Posterior vena cava (tissue), 2 donors: ENCODE data around the gene PEX5L. TPM values are rescaled to one million over a fixed set of nuclear protein-coding genes. Genes with fewer than 3 reads are reported as not detected.
"Not testable (repeated sequence)": the region's sequence is repeated elsewhere in the genome, so short reads cannot be mapped to it uniquely, and the experiment has no call there.

Experiments
- DNase-seq: peaks from one replicate; pipeline ENCODE4 v3.0.0-alpha.2; 2020; ENCODE audit warnings: low spot score
- intact Hi-C, 2 donors: fragments of 100-400 bp; cut with DNase I; formaldehyde crosslinking; loops; one replicate each; pipeline versions ENCODE4 v1.14.1 to v1.14.2; 2022 to 2023
- total RNA-seq, 2 donors: library from RNA; stranded (reverse); fragmentation: NEBNext Ultra II Directional; extraction: Animal tissue kit (Norgen Biotek cat#: 25700); gene quantifications; one replicate each; pipeline ENCODE4 v1.2.1, GENCODE V29; 2021
- donor health status: DM: yes; HTN: yes; CAD: no.
- donor health status: DM: yes; HTN: yes; CAD: no.

Gene PEX5L
- total RNA-seq, 2 donors from 2014 or later, result 0.10 TPM; not detected in 1

DNA sequence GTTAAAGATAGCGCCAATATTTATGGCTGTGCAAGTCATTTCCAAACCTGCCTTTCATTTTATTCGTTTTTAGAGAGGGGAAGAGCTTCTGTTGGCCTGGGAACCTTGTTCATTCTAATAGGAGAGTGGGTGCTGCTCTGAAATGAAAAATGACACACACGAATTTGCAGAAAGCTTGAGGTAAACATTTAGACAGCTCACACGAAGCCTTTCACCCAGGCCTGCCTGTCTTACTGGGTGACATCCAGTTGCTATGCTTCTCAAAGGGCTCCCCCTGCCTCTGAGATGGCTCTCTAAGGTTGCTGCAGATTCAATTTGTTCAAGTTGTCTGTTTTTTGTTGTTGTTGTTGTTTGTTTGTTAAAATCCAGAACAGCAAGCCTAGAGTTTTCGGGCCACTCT lies 18.2 kb downstream of the PEX5L start:
- intact Hi-C loops, result no loop called here
- no peak for DNase-seq

DNA sequence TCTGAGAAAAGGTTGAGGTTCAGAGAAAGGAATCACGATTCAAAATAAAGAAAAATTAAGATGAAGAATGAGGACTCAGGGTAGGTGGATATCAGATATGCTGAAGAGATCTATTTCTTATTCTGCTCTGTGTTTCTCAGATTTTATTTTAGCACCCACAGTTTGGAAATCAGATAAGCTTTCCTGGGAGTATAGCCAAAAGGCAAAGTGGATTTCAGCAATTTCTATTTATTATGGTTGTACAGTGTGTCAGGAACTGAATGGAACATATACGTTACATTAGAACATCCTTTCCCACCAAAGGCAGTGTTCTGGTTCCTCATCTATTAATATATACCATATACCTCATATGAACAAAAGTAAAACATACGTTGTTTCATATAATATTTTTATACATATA lies 18.9 kb downstream of the PEX5L start:
- intact Hi-C loops, result no loop called here
- no peak for DNase-seq

DNA sequence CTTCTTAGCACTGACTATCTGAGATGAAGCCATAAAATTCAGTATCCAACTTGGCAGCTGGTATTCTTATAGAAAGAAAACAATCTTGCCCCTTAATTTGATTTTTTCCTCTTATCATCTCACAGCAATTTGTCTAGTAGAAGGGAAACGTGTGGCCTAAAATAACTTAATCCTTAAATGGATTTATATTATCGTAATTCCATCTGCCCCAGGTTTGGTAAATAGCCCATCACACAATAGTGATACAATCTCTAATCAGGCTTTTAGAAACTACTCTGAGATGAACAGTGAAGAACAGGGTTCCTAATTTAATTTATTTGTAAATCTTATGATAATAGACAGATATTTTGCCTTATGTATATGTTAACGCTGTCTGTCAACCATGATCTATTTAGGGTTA lies 24.8 kb downstream of the PEX5L start:
- intact Hi-C loops, result no loop called here
- no peak for DNase-seq

DNA sequence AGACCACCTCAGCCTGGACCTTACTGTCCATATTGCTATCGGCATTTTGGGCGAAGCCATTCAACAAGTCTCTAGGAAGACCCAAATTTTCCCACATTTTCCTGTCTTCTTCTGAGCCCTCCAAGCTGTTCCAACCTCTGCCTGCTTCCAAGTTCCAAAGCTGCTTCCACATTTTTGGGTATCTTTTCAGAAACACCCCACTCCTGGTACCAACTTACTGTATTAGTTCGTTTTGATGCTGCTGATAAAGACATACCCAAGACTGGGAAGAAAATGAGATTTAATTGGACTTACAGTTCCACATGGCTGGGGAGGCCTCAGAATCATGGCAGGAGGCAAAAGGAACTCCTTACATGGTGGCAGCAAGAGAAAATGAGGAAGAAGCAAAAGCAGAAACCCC lies 28.4 kb downstream of the PEX5L start:
- DNase-seq, intact Hi-C loops: not testable (repeated sequence)

DNA sequence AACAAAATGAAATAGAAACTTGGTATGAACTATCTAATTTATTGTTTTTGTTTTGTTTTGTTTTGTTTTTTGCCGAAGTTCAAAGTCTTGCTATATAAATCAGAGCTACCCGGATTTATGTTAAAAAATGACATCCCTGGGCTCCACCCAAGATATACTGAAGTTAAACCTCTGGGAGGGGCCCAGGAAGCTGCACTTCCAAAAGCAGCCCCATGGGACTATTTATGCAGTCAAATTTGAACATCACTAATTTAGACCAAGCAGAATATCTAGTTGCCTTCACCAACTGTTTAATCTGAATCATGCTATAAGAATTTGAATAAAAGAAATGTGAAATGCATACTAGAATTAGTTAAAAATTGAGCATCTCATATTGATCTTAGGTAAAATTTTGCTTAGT lies 32.2 kb downstream of the PEX5L start:
- intact Hi-C loops, result no loop called here
- DNase-seq, result no peak

DNA sequence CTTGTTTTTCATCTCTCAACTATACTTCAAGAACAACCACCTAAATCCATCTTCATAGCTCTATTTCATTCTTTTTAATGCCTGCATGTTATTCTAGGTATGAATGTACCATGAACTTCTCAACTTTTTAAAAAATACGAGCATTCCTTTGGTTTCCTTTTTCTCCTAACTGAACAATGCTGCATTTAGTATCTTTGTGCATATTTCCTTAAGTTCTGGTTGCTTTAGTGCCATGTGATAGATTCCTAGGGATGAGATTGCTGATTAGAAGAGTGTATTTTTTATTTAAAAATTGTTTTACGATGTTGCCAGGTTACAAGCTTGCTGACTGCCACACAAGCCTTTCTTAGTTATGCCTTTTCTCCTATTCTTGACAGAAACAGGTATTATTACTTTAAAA lies 34.7 kb downstream of the PEX5L start:
- intact Hi-C loops, result no loop called here

DNA sequence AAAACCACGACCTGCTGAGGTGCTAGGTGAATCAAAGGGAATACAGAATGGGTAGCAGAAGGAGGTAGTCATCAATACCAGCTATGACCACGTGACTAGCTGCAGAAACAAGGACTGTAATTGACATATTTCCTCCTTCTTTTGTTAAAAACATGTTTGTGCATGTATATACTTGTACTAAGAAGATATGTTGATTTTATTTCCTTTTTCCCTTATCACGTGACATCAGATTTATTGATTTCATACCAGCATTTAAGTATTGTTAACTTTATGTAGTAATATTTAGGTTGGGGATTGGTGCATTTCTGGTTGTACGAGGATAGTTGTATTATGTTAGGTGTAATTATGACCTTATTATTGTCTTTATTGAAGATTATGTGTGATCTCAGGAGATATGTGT lies 36.2 kb downstream of the PEX5L start:
- intact Hi-C loops, result no loop called here

More for the DNA sequence above, 34.7 kb downstream of the PEX5L start:
- DNase-seq, result no peak

DNA sequence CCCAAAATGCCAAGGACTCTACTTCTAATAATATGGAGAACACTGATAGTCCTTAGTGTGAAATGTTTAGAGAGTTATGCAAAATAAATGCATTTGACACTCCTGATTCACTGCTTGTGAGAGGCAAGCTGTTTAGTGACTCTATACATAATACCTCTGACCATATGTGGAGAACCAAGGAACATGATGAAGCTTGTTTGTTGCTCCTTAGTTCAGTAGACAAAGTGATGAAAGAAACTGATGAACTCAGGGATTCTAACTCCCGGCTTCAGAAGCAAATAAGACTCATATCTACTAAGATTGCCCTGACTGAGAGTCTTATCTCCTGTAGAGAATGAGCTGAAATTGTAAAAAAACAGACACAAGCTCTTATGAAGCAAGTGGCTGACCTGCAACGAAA lies 41.3 kb downstream of the PEX5L start:
- intact Hi-C loops, result no loop called here
- no peak for DNase-seq

More for the DNA sequence above, 36.2 kb downstream of the PEX5L start:
- no peak for DNase-seq

DNA sequence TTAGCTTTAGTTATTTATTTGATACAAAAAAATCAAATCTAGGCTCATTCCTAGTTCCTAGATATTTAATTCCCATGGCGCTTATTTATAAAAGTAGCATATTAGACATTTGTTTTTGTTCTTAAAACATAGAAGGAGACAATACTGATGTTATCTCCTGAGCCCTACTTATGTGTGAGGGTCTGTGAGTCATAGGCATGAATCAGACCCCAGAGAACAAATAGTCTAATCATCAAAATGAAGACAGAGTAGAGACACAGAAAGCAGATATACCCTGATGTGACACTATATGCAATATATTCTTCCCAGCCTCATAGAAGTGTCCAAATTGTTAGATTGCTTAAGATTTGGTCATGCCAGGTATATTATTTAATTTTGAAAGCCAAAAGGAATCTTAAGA lies 44.9 kb downstream of the PEX5L start:
- DNase-seq, result no peak
- intact Hi-C loops, result no loop called here

DNA sequence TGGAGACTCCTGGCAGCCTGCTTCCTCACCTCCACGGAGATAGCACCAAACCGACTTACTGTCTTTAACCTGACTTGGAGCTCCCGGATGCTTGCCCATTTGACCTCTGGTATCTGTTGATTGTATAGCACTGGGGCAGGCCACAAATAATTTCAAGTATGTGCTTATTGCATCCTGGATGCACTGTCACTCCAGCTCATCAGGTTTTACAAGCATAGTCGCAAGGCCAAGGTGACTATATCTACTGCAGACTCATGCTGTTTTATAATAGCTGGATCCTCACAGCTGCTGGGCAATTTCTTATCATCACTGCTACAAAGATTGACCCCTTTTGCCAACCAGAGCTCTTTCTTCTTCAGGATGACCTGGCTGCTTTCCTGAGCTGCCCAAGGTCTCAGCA lies 45.6 kb downstream of the PEX5L start:
- DNase-seq, result no peak
- intact Hi-C loops, result no loop called here

DNA sequence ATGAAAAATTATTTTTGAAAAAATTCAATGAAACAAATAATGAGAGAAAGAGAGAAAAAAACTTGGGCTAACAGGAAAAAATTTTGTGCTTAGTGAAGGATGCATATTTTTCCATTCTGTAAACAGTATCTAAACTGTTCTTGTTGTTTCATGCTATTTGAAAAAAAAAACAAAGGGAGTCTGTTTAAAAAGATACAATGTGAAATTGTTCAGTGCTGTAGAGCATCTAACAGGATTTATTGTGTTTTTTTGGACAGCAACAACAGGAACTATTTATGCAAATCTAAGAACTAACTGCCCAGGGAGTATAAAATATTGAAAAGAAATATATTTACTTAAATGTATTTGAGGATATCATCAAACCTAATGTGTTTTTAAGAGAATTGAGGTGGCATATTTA lies 55.1 kb downstream of the PEX5L start:
- no peak for DNase-seq
- intact Hi-C loops, result loop anchor here in 1 of 2 donors (5.0 kb wide), 1 partner anchor 646 kb away; no protein-coding TSS in a partner anchor

DNA sequence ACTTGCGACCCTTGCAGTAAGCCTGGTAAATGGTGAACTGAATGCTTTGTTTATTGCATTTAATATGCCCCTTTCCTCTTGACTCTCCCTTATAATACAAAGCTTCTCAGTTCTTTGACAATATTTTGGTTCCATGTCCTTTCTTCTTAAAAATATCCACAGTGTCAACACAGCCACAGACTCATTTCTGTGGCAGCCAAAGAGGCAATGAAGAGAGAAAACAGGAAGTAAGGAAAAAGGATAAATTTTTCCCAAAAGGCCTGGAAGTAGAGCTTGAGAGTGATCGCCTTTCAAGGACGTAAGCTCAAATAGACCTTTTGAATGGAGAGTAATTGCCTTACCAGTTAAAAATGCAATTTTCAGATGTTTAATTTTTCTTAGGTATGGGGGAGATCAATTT lies 59.4 kb downstream of the PEX5L start:
- intact Hi-C loops, result loop anchor here in 1 of 2 donors (5.0 kb wide), 1 partner anchor 920 kb away; no protein-coding TSS in a partner anchor
- DNase-seq, result no peak

DNA sequence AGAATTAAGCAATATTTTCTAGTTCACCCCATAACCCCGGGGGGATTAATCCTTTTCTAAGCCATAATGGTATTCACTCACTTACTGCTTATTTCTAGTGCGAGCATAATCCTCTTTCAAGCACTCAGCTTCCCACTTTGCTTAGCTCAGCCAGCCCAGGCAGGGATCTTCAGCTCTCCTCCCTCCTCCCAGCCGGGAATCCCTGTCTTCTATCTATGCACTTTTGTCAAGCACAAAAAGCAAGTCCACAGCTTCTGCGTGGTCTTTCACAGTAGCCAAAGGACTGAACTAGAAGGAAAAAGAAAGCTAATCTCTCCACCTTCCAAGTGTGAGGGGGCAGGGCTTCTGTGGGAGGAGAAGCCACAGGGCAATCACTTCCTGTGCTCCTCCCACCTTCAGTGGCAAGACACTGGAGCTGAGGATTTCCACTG lies 62.8 kb downstream of the PEX5L start:
- DNase-seq, result no peak
- intact Hi-C loops, result no loop called here

DNA sequence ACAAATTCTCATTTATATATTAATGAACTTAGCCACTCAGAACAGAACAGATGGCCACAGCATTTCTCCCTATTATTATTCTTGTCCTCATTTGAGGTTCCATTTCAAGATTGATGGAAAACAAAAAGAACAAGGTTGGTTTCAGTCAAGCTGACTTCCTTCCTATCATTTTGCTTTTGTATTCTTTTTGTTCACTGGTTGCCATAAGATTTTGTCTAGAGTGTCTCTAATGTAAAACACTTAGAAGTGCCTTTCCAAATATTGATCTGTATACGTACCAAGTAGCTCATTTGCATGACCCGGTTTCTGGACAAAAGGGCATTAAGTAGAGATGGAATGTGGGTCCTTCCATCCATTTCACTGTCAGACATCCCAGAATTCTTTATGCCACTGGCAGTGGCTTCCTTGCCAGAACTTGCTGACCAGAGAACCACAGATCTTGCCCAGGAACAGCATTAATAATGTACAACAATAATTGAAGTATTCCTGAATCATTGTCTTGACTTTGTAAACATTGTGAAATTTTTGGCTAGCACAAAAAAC lies 63.8 kb downstream of the PEX5L start:
- no peak for DNase-seq
- intact Hi-C loops, result no loop called here

DNA sequence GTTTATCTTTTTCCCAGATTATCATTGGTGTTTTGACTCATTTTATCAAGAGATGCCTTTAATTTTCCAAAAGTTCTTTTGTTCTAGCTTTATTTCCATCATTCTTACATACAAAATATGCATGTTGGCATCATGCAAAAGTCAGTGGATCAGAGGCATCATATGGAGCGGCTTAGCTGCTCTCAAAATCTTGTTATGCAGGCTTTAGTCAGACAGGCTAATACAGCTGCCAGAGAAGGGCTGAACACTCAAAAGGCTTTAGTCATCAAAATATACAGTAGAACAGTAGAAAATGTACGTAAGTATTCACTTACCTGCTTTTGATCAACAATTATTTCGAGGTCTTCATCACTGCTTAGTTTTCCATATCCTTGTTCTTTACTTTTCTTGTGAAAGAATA lies 65.5 kb downstream of the PEX5L start:
- intact Hi-C loops, result no loop called here
- no peak for DNase-seq

DNA sequence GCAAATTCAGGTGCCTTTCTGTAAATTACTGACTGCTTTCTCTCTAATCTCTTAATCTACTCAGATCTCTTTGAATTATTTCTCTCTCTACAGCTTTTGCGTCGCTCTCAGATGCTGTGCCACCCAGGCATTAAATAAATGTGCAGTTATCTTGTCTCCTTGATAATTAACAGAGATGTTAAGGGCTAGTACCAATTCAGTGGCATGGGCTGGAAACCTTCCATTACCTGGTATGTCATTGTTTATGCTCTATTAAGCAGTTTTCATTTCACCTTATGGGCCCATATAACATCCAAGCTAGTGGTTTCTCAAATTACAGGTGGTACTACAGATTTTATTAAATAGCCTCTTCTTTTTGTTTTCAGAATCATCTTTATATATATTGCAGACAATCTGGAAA lies 66.0 kb downstream of the PEX5L start:
- intact Hi-C loops, result no loop called here
- no peak for DNase-seq

DNA sequence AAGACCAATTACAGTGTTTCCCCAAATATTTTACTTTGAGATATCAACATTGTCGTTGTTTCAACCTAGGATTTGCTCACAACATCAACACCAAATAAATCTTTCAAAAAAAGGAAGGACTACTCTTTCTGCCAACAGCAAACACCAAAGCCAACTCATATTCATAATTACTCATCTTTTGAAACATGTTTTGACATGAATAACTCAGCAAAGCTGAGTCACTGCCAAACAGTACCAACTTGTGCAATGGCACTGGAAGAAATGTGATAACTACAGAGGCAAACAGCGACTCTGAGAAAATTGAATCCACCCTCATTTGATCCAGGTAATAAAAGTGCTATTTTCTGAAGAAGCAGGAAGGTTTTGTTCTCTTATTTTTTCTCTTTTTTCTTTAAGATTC lies 67.2 kb downstream of the PEX5L start:
- DNase-seq, result no peak
- intact Hi-C loops, result no loop called here

DNA sequence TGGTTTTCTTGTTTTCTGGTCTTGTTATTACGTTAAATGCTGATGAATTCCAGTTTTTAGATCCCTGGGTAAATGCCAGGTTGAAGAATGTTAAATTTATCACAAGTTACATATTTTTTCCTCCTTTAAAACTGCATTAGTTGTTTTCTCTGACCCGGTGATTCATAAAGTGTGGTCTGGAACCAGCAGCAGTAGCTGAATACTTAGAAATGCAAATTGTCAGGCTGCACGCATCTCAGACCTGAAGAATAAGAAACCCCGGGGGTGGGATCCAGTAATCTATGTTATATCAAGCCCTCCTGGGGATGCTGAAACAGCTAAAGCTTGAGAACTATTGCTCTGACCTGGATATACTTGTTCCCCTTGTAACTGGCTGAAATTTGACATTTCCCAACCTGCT lies 69.1 kb downstream of the PEX5L start:
- intact Hi-C loops, result no loop called here
- DNase-seq, result no peak

DNA sequence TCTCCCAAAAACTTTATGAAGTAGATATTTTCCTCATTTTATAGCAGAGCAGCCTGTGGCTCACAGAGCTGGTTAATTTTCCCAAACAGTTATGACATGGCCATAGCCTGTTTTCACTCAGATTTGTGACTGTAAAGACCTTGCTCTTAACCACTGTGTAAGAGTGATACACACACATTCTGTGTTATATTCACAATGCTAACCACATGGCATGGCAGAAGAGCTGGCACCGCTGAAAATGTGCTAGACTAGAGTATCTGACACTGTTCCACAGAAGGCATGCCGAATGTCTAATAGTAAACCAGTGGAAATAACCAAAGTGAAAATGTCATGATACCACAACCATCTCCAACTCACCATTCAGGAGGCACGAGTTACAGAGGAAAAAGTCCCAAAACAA lies 71.8 kb downstream of the PEX5L start:
- intact Hi-C loops, result no loop called here
- no peak for DNase-seq

DNA sequence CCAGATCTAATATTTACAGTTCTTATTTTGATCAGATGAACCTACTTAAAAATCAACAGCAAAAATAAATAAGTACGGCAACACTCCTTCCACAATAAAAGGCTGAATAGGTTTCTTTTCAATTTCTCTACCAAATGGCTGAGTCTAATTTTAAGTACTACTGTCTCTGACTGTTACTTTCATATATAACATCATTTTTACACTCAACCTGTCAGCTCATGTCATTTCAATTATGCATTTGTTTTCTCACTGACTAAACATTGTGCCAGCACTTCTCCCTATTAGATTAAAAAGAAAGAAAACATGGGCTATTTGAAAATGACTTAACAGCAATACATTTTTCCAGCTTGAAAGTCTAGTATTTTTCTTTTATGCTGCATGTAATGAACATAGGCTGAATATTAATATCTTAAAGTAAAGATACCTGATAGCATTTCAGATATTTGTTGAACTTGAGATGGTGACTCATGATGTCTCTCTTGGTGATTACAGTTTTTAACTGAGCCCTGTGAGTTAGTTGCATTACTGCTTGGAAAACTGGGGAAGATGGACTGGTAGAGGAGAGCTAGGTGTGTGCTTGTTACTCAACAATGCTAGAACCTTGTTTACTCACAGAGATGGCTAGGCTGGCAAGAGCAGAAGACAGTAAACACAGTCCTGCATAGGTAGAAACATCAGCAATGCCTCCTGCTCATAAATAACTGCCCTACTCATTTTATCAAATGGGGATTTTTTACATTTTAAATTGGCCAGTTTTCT lies 73.9 kb downstream of the PEX5L start:
- DNase-seq, result no peak
- intact Hi-C loops, result no loop called here

DNA sequence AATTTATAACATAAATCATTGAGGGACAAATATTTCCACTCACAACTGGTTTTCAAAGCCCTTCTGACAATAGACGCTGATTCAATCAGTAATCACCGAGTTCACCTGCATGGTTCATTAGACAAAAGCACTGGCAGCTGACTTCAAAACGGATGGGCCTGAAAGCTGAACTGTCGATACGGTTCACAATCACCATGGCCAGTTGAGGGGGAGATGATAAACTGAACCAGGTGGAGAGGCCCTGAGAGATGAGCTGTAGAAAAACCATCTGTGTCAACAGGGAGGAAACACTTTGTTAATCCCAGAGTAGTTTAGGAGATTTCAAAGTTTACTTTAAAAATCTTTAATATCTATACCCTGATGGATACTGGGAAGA lies 75.0 kb downstream of the PEX5L start:
- no peak for DNase-seq
- intact Hi-C loops, result no loop called here
